Measurements from ENCODE around the gene ADRB2.

GRCh38 chr5:148842161-148842560 lies 15.8 kb downstream of the ADRB2 start:
- TF ChIP-seq CTCF (IDR thresholded peaks at IDR 0.05): no peak
- TF ChIP-seq POLR2A (IDR thresholded peaks at IDR 0.05): no peak

Measured in right lobe of liver (tissue), 4 donors.